ENCODE results near the gene C1orf115. TPM values are rescaled to one million over a fixed set of nuclear protein-coding genes. Genes with fewer than 3 reads are reported as not detected.
A peak's percentile ranks its signal among the peaks of the same experiment; 100 is the strongest.
"Not testable (repeated sequence)": the region's sequence is repeated elsewhere in the genome, so short reads cannot be mapped to it uniquely, and the experiment has no call there.

The C1orf115 gene, protein sequence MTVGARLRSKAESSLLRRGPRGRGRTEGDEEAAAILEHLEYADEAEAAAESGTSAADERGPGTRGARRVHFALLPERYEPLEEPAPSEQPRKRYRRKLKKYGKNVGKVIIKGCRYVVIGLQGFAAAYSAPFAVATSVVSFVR
- 0.06 TPM for polyA plus RNA-seq (2013, experiment 1 of 2; ENCODE audit: insufficient read length)
- polyA plus RNA-seq (2013, experiment 2 of 2; ENCODE audit: insufficient read length): 0.43 TPM

DNA sequence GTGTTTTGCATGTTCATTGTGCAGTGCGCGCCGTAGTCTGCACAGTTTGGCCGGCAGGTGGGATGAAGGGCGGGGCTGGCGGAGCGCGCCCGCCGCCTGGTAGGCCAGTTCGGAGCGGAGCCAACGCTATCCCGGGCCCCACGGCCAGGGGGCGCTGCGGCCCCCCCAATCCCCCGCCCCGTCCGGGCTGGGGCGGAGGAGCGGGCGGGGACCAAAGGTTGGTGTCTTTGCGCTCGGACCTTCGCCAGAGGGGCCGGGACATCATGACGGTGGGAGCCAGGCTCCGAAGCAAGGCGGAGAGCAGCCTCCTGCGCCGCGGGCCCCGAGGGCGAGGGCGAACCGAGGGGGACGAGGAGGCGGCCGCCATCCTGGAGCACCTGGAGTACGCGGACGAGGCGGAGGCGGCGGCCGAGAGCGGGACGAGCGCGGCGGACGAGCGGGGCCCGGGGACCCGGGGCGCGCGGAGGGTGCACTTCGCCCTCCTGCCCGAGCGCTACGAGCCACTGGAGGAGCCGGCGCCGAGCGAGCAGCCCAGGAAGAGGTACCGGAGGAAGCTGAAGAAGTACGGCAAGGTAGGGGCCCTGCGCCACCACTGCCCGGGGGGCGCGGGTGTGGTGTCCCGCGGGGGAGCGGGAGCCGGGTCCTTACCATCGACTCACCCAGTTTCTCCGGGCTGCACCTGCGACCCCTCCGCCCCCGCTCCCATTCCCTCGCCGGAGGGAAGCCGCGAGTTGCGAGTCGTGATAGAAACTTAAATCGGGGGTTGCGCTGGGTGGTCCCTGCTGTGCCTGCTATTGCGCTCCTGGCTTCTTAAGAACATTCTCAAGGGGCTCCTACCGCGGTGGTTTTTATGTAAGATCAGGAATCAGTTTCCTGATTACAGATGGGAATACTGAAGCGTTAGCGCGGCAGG, at the start of gene C1orf115:
TSS of gene C1orf115 (plus strand) at position 224 of the 913 bp plus-strand sequence. CDS start at position 264, 40 bp downstream.
- peak; percentile 39 for DNase-seq

DNA sequence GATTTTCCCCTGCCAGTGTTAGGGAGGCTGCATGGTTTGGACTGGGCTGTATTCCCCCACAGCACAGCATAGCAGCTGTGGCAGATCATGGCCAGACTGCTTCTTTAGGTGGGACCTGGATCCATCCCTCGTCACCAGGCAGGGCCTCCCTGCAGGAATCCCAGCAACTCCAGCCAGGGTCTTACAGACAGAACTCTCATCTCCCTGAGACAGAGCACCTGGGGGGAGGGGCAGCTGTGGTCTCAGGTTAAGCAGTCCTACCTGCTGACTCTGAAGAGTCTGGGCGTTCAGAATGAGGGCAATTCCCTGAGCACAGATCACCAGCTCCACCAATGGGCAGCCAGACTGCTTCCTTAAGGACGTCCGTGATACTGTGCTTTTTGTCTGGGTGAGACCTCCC, 47.9 kb upstream of the C1orf115 start:
- DNase-seq: no peak

DNA sequence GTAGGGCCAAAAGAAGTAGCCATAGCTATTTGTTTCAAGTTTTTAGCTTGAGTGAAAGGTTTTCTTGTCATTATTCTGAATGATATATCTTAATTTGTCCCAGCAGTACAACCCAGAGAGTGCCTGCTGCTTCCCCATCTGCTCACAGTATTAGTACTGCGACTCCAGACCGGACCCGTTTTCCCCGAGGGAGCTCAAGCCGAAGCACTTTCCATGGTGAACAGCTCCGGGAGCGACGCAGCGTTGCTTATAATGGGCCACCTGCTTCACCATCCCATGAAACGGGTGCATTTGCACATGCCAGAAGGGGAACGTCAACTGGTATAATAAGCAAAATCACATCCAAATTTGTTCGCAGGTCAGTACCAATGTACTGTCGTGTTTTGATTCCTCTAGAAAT, 37.2 kb upstream of the C1orf115 start:
- DNase-seq: no peak

DNA sequence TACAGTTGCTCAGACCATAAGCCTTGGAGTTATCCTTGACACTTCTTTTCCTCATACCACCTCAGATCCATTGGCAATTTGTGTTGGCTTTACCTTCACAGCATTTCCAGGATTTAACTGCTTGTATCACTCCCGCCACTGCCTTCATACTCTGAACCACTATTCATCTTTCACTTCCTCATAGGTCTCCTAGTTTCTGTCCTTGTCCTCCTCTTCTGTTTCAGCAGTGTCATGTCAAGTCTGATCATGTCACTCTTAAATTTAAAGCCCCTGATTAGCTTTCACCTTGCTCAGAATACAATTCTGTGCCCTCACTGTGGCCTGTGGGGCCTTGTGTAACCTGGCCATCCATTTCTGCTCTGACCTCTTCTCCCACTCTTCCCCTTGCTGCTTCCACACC, 34.7 kb upstream of the C1orf115 start:
- no peak for DNase-seq

DNA sequence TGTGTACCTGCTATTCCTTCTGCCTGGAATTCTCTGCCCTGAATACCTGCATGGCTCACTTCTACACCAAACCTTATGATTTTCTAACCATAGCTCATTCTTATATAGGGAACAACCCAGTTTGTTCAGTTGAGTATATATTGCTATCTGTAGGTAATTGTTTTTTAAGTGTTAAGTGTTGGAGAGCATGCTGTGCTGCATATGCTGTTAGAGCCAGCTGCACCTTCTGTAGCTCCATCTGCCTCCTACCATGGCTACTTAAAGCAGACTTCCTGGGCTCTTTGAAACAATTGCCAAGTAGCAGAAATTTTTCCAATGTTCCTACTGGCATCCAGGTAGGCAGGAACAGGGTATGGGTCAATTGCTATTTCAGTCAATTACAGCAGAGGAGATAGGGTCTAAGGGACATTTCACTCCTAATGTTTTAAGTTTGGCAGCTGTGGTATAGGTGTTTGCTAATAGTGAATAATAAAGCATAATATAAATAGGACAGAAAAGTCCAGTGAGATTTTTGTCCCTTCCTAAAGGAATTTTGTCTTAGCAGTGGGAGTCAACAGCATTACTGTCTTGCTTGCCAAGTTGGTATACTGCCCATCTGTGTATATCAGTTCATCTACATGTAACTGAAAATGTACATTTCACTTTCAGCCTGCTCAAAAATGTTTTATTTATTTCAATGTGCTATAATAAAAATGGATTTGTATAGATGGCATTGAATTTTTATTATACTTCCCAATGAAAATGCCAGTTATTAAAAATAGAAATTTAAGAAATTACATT, 34.0 kb upstream of the C1orf115 start:
- no peak for DNase-seq

DNA sequence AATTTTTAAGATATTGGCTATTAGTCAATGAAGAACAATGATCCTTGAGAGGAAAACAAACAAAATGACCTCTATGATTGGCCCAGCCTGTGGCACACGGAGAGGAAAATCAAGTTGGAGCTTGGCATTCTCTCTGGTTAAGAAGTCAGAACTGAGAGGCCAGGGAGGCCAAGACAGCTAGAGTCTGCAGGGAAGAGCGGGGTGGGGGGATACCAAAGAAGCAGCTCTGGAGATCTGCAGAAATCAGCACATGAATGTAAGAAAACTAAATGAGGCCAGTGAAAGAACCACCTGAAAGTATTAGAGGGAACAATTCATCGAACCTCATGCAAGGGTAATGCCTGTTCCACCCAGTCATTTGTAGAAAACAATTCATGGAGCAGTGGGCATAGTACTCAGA, 23.8 kb upstream of the C1orf115 start:
- DNase-seq: no peak

DNA sequence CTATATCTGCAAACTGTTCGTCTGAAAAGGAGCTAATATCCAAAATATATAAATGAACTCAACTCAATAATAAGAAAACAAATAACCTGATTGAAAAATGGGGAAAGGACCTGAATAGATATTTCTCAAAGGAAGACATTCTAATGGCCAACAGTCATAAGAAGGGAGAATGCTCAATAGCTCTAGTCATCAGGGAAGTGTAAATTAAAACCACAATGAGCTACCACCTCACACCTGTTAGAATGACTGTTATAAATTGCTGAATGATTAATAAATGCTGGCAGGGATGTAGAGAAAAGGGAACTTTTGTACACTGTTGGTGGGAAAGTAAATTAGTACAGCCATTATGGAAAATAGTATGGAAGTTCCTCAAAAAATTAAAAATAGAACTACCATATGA, 21.2 kb upstream of the C1orf115 start:
- DNase-seq: no peak

DNA sequence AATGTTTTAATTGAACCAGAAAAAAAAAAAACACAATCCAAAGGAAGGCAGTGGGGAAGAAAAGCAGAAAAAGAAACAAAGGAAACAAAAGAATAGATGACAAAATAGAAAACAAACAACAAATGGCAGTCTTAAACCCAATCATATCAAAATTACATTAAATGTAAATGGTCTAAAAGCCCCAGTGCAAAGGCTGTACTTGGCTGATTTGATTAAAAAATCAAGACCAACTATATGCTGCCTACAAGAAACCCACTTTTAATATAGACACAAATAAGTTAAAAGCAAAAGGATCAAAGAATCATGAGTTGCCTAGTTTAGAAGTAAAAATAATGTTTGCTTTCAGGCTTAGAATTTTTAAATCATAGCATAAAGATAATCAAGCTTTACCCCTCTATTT, 19.8 kb upstream of the C1orf115 start:
- DNase-seq: no peak

DNA sequence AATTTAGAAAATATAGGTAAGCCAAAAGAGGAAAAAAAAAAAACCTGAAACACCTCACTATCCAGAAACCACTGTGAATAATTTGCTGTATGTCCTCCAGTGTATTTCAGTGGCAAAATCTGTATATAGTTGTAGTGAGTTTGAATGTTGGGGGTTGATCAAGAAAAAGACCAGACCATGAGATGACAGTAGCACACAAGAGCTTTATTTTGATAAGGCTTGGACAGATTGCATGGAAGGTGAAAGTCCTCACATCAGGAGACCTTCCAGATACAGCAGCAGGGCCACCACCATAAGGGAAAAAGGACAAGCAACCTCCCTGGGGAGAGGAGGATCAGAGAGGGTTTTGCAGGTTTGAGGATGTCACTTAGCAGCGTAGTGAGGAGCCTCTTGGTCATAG, 16.2 kb upstream of the C1orf115 start:
- DNase-seq: no peak

DNA sequence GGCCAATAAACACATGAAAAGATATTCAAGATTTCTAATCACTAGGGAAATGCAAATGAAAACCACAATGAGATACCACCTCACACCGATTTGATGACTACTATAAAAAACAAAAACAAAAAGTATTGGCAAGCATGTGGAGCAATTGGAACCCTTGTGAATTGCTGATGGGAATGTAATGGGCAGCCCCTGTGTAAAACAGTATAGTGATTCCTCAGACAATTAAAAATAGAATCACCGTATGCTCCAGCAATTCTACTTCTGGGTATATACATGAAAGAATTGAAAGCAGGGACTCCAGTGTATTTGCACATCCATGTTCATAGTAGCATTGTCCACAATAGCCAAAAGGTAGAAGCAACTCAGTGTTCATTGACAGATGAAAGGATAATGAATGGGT, 12.9 kb upstream of the C1orf115 start:
- DNase-seq: no peak

DNA sequence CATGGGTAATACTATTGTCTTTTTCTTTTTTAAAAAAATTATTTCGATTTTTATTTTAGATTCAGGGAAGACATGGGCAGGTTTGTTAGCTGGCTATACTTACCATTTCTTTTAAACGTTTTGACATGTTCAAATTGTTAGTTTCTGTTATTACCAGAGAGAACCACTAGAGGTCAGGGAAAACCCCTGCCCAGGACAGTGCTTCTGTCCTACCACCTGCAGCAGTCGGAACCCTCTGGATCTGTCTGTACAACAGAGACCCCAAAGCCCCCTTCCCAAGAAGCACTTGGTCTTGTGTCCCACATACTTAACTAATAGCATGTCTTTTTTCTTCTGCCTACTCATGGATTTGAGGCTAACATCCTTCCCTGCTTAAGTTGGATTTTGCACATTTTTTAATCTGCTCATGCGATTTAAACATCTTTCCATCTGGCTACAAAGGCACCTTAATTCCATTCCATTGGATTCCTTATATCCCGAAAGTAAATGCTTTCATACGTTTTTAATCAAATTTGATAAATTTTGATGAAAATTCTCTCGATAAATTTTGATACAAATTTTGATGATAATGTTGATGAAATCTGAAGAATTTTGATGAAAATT, 10.0 kb upstream of the C1orf115 start:
- peak; percentile 35 for DNase-seq

DNA sequence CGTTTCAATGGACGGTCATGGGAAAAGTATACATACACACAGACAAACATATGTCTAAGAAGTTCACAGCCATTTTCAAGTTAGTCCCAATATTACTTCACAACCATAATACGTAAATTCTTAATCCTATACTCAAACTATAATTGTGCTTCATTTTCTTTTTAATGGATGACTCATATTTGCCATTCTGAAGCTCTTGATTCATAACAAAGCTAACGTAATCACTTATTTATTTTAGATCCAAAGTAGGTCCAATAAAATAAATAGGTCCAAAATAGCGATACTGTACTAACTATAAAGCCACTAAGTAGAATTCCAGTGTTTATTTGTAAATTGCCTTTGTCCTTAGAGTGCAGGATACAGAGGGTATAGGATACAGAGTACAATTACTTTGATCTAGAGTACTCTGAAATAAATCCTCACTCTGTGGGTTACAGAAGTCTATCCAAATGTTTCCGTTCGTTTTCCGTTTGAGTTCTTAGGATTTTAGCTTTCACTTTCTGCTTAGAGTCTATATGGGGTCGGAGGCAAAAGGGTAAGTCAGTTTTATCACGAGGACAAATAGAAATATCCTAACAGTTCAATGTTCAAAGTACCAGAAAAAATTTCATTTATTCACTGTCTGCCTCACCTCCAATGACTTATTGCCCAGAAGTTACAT, 8.8 kb upstream of the C1orf115 start:
- DNase-seq: no peak

DNA sequence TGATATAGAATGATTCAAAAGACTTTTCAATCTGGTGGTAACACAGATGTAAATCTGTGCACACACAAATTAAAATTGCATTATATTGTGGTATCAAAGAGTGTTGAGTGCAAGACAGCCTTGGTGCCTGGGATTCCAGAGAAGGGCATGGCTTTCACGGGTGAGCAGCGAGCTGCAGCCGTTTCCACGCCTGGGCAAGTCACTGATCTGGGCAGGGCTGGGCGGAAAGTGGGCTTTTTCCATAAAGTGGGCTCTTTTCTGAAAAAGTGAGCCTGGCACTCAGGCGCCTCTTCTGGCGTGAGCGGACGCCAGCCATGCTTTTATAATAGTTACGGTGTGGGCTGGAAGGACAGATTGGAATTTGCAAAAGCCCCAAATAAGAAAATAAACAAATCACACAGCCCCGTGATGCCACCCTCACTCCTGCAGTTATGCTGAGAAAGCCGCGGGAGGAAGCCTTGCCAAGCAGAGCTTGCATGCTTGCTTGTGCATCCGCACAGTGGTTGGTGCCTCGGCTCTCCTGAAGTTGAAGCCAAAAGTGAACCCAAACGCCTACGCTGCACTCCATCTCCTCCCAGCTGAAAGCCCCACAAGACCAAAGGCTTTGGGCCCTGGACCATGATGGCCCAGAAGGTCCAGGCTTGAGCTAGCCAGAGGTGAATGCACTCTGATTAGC, 7.1 kb upstream of the C1orf115 start:
- DNase-seq: no peak

DNA sequence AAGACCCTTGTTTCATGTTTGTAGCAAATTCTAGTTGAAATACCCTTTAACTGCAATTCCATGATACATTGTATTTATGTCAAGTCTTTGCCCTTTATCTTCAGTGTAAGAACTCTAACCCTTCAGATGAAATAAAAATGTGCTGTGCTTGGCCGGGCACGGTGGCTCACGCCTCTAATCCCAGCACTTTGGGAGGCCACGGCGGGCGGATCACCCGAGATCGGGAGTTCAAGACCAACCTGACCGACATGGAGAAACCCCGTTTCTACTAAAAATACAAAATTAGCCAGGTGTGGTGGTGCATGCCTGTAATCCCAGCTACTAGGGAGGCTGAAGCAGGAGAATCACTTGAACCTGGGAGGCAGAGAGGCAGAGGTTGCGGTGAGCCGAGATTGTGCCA, 6.4 kb upstream of the C1orf115 start:
- not testable (repeated sequence) for DNase-seq

DNA sequence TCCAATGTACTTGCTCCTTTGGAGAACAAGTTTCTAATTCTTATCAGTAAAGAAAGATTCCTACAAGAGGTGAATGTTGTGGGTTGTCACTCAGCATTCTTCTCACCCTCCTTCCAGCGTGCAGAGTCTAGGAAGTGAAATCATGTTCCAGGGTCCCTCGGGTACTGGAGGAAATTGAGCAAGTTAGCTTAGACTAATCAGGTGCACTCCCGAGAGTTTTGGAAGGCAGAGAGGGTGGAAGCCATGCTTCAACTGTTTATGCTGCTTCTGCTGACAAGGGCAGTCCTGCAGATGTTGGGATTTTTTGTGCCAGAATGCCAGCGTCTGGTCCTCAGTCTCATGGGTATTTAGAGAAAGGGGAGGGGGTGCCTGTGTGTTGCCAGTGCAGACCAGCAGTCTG, 5.3 kb upstream of the C1orf115 start:
- no peak for DNase-seq

DNA sequence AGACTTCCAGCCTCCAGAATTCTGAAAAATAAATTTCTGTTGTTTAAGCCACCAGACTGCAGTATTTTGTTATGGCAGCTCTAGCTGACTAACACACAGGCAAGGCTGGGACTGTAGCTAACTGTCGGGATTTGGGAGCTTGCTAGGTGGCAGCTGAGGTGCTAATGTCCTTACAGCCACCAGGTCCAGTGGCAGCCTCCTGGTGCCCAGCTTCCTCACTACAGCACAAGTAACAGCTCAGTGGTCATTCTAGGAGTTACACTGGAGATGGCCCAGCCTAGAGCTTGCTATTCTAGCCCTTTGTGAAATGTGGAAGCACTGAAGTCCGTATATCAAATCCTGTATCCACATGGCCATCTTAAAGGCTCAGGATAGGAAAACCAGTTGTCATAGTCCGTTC, 4.3 kb upstream of the C1orf115 start:
- DNase-seq: no peak

DNA sequence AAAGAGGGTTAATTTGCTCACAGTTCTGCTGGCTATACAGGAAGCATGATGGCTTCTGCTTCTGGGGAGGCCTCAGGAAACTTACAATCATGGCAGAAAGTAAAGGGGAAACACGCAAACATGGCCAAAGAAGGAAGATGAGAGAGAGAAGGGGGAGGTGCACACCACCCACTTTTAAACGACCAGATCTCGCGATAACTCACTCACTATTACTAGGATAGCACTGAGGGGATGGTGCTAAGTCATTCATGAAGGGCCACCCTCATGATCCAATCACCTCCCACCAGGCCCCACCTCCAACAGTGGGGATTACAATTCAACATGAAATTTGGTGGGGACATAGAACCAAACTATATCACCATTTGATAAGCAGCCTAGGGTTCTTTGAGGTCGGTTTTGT, 2.4 kb upstream of the C1orf115 start:
- DNase-seq: no peak

DNA sequence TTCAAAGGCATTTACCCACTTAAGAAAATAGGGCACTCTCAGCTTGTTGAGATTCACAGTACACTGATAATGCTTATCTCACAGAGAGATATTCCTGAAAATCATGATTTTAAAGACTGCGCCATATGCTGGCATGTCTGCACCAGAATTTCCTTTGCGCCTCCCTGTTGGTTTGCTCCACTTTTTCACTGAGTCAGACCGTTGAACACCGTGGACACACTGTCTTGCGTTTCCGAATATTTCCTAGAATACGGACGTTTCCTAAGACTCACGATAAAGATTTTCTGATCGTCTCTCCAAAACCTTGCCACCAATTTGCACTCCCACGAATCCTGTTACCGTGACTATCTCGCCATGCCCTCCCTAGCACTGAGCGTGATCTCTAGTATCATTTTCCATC, 497 bp upstream of the C1orf115 start:
- DNase-seq: no peak

DNA sequence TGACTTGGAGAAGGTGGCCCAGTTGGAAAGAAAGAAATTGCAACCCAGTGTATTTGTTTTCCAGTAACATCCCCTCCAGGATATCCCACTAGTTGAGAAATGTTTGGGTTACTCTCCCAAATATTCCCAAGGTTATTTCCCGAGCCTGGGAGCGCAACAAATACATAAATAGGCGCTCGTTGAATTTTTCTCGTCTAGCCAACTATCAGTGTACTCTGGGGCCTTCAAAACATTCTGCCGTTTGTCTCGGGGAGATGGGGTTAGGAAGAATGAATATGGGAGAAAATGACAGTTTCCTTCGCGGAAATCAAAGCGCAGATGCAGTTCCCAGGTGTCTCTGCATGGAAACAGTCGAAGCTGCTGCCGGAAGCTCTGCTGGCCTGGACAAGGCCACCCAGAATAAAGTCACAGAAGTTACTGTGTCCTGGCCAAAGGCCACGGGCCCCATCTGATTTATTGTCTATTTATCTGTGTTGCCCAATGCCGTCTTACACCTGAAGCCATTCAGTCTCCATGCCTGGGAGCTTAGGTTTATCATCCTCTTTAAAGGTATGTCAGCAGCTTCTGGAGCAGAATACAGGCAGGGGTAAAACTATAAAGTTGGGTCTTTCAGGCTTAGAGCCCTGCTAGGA, 1.0 kb downstream of the C1orf115 start:
- DNase-seq: no peak

DNA sequence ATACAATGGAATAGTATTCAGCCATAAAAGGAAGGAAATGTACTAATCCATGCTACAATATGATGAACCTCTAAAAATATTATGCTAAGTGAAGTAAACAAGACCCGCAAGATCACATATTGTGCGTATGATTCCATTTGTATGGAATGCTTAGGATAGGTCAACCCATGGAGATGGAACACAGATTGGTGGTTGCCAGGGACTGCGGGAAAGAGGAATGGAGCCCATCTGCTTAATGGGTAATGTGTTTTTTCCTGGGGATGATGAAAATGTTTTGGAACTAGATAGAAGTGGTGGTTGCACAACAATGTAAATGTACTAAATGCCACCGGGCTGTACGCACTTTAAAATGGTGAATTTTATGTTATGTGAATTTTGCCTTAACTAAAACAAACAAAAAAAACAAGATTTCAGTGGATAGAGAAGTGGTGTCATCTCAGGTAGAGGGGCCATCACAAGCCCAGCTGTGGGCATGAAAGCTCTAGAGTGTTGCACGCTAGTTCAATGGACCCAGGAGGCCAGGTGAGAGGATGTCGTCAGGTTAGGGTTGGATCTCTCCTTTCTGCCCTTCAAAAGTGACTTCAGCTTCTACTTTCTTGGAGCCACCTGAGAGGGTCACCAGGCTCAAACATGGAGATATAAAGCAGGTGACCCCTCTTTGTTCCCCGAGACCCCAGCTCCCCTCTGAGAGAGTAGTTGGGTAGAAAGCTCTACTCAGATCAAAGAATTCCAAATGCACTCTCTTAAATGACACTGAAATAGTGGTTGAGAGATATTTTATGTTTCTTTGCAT, 2.5 kb downstream of the C1orf115 start:
- no peak for DNase-seq
